H1 (cell line): ENCODE measurements around the gene ANKRD50. TPM values are rescaled to one million over a fixed set of nuclear protein-coding genes. Genes with fewer than 3 reads are reported as not detected.

Experiments used
- CBX8 ChIP-seq: fragments of 300-800, 300-1000 bp; sonication (generic); IDR thresholded peaks from 2 replicates; pipeline ENCODE4 v1.7.1; 2016; ENCODE audit warnings: low read depth, low read length, borderline replicate concordance
- JUN ChIP-seq: IDR thresholded peaks from 2 replicates; pipeline ENCODE4 v1.6.1; 2011; ENCODE audit warnings: low read depth, mild to moderate bottlenecking, improper control_type of control experiment, low read length
- RAD21 ChIP-seq, 2 experiments: IDR thresholded peaks in 1 of 2; conservative IDR thresholded peaks in 1 of 2; 2 replicates each; pipeline ENCODE4 v1.6.1; 2011; ENCODE audit warnings: low read depth in 2 of 2, low read length in 2 of 2, improper control_type of control experiment in 1 of 2, inconsistent platforms in 1 of 2, mild to moderate bottlenecking in 1 of 2, moderate library complexity in 1 of 2
- RNF2 ChIP-seq: fragments of 200-900, 300-1000 bp; sonication (generic); IDR thresholded peaks from 2 replicates; pipeline ENCODE4 v1.7.1; 2016; ENCODE audit warnings: borderline replicate concordance, low read depth, mild to moderate bottlenecking, antibody characterized with exemption, low read length; ENCODE audit not compliant: poor library complexity, severe bottlenecking; ENCODE audit errors: missing control alignments
- TBP ChIP-seq: IDR thresholded peaks from 2 replicates; pipeline ENCODE4 v1.6.1; 2011; ENCODE audit warnings: low read depth, low read length, improper control_type of control experiment
- TEAD4 ChIP-seq: IDR thresholded peaks from 2 replicates; pipeline ENCODE4 v1.6.1; 2012; ENCODE audit warnings: low read depth, low read length, inconsistent platforms, mixed read lengths
- polyA plus RNA-seq, 7 experiments: library from polyadenylated mRNA; depleted of rRNA in 3 of 7; stranded (reverse) in 5 of 7; unstranded in 2 of 7; fragments of >200 nt in 5 of 7; fragments of 200-250 nt in 2 of 7; gene quantifications; 1 replicate in 5 of 7; 2 replicates in 1 of 7; 4 replicates in 1 of 7; pipeline versions ENCODE4 v1.2.1 to v1.2.3, GENCODE V29; 2011 to 2013; ENCODE audit warnings: missing spikeins in 2 of 7, mixed read lengths in 2 of 7
- total RNA-seq: library from RNA; stranded (reverse); fragmentation: NEBNext Ultra II Directional; extraction: Animal tissue kit (Norgen Biotek cat#: 25700); gene quantifications from 2 replicates; pipeline ENCODE4 v1.2.1, GENCODE V29; 2021

The ANKRD50 gene
- total and polyA plus RNA-seq, 2 of the 8 experiments (the other 6 are each of a cell fraction or from before 2014, with no cell fraction given): 8.5 to 25.0 TPM

- TF ChIP-seq CBX8: no peak
- no peak for TF ChIP-seq JUN
- no peak for TF ChIP-seq RAD21 (IDR thresholded peaks at IDR 0.05 in 1 of 2, conservative IDR thresholded peaks at IDR 0.05 in 1 of 2; ENCODE audit: low read depth in 2 of 2, low read length in 2 of 2)
- no peak for TF ChIP-seq RNF2
- no peak for TF ChIP-seq TBP
- TF ChIP-seq TEAD4: no peak
Observed at GRCh38 chr4:124737619-124738018, 25.1 kb upstream of the ANKRD50 start (continued).
